Endothelial cell of umbilical vein (primary cell): ENCODE data around the gene STMND1. TPM values are rescaled to one million over a fixed set of nuclear protein-coding genes. Genes with fewer than 3 reads are reported as not detected.

ENCODE experiments used
- BruUV-seq: library from RNA; stranded (reverse); fragments of 400-500 nt; replicated peaks from 2 replicates; lab custom pipeline; 2021; lab: Mats Ljungman, UMichigan
- CTCF ChIA-PET: fragments of 300-600, 350-600 bp; sonication (Branson Sonifier 250); formaldehyde crosslinking; loops from one replicate; lab custom pipeline; 2021; ENCODE audit warnings: antibody characterized with exemption, inconsistent platforms; lab: Charles Lee
- POLR2A ChIA-PET: fragments of 300-600, 350-600 bp; sonication (Branson Sonifier 250); formaldehyde crosslinking; loops from one replicate; lab custom pipeline; 2021; ENCODE audit warnings: antibody characterized with exemption, inconsistent platforms; lab: Charles Lee
- DNase-seq: peaks from one replicate; pipeline ENCODE4 v3.0.0-alpha.2; 2011; ENCODE audit warnings: low read depth, low spot score
- FAIRE-seq: peaks from 2 replicates; lab custom pipeline; 2011; peaks lifted over from hg19 to GRCh38; lab: Jason Lieb, UNC
- H2AFZ ChIP-seq: 2 replicates; pipeline ENCODE4 v1.6.0; 2012; ENCODE audit warnings: low read depth, low read length, control low read depth, inconsistent platforms
- H3K27ac ChIP-seq: 2 replicates; pipeline ENCODE4 v1.5.1; 2011; ENCODE audit warnings: low read depth, mild to moderate bottlenecking, control low read depth, low read length, moderate library complexity; ENCODE audit not compliant: insufficient read depth
- H3K27me3 ChIP-seq, 2 experiments: 2 replicates each; pipeline versions ENCODE4 v1.6.0 to v1.6.1; 2011; ENCODE audit warnings: low read length in 2 of 2, mixed read lengths in 1 of 2; ENCODE audit not compliant: control insufficient read depth in 2 of 2, insufficient read depth in 2 of 2
- H3K36me3 ChIP-seq, 2 experiments: 2 replicates in 1 of 2; 3 replicates in 1 of 2; pipeline ENCODE4 v1.5.1; 2011; ENCODE audit warnings: low read length in 2 of 2, mild to moderate bottlenecking in 1 of 2, moderate library complexity in 1 of 2; ENCODE audit not compliant: control insufficient read depth in 2 of 2, insufficient read depth in 2 of 2; ENCODE audit errors: extremely low read depth in 1 of 2
- H3K4me1 ChIP-seq: 3 replicates; pipeline ENCODE4 v1.5.1; 2011; ENCODE audit warnings: mild to moderate bottlenecking, low read length; ENCODE audit not compliant: control insufficient read depth, insufficient read depth; ENCODE audit errors: extremely low read depth
- H3K4me2 ChIP-seq: 2 replicates; pipeline ENCODE4 v1.6.1; 2011; ENCODE audit warnings: low read length, control low read depth, mixed read lengths; ENCODE audit not compliant: insufficient read depth
- H3K4me3 ChIP-seq, 3 experiments: fragments of 200-600 bp in 1 of 3; sonication (generic), shearing (Covaris generic) in 1 of 3; replicated peaks in 1 of 3; 2 replicates each; pipeline ENCODE4 v1.5.1; 2011 to 2016; ENCODE audit warnings: control low read depth in 3 of 3, low read length in 3 of 3, mild to moderate bottlenecking in 2 of 3, inconsistent platforms in 1 of 3, low read depth in 1 of 3, moderate library complexity in 1 of 3; ENCODE audit not compliant: insufficient read depth in 1 of 3
- H3K79me2 ChIP-seq: 2 replicates; pipeline ENCODE4 v1.6.0; 2012; ENCODE audit warnings: low read length, inconsistent platforms; ENCODE audit not compliant: control insufficient read depth, insufficient read depth
- H3K9ac ChIP-seq: replicated peaks from 2 replicates; pipeline ENCODE3; 2011; ENCODE audit warnings: low read length, control low read depth; ENCODE audit not compliant: insufficient read depth; ENCODE audit errors: extremely low read depth
- H3K9me1 ChIP-seq: replicated peaks from 3 replicates; pipeline ENCODE4 v1.6.0; 2011; ENCODE audit warnings: mild to moderate bottlenecking, low read length; ENCODE audit not compliant: control insufficient read depth, insufficient read depth; ENCODE audit errors: extremely low read depth
- H3K9me3 ChIP-seq: replicated peaks from 2 replicates; pipeline ENCODE4 v1.5.1; 2012; ENCODE audit warnings: low read length, inconsistent platforms; ENCODE audit not compliant: control insufficient read depth, insufficient read depth
- H4K20me1 ChIP-seq: replicated peaks from 2 replicates; pipeline ENCODE3; 2011; ENCODE audit warnings: mild to moderate bottlenecking, low read length; ENCODE audit not compliant: control insufficient read depth, insufficient read depth; ENCODE audit errors: extremely low read depth
- CTCF ChIP-seq, 2 donors: IDR thresholded peaks; 1 replicate in 1 of 2; 2 replicates in 1 of 2; pipeline ENCODE4 v1.5.1; 2011; ENCODE audit warnings: low read length in 2 of 2, mild to moderate bottlenecking in 2 of 2, moderate library complexity in 2 of 2, control low read depth in 1 of 2, inconsistent platforms in 1 of 2, low read depth in 1 of 2; ENCODE audit not compliant: insufficient read depth in 1 of 2; ENCODE audit errors: extremely low read depth in 1 of 2
- FOS ChIP-seq: IDR thresholded peaks from 2 replicates; pipeline ENCODE4 v1.6.1; 2011; ENCODE audit warnings: mild to moderate bottlenecking, low read length, moderate library complexity, borderline replicate concordance; ENCODE audit not compliant: insufficient read depth
- GATA2 ChIP-seq: IDR thresholded peaks from 2 replicates; pipeline ENCODE4 v1.7.0; 2011; ENCODE audit warnings: low read depth, mild to moderate bottlenecking, moderate library complexity, mixed read lengths, low read length; ENCODE audit not compliant: insufficient read length, insufficient read depth
- JUN ChIP-seq: IDR thresholded peaks from 2 replicates; pipeline ENCODE4 v1.6.1; 2011; ENCODE audit warnings: borderline replicate concordance, low read depth; ENCODE audit not compliant: insufficient read length, insufficient read depth
- MYC ChIP-seq: IDR thresholded peaks from one replicate; pipeline ENCODE4 v1.6.1; 2011; ENCODE audit warnings: mild to moderate bottlenecking, low read depth, low read length
- POLR2A ChIP-seq: IDR thresholded peaks from 2 replicates; pipeline ENCODE4 v1.6.1; 2012; ENCODE audit warnings: low read depth, mild to moderate bottlenecking, control low read depth, low read length
- POLR2AphosphoS5 ChIP-seq: IDR thresholded peaks from 2 replicates; pipeline ENCODE4 v1.6.1; 2012; ENCODE audit warnings: low read depth, mild to moderate bottlenecking, control low read depth, low read length, moderate library complexity; ENCODE audit not compliant: insufficient read depth
- dilution Hi-C: fragments of 300-500 bp; cut with MboI; formaldehyde crosslinking; loops from one replicate; pipeline ENCODE4 v1.15.0; 2019; ENCODE audit warnings: low sequenced_read_pairs; ENCODE audit not compliant: extremely low pct_ligation_motif_present
- intact Hi-C: fragments of 100-400 bp; cut with micrococcal nuclease; formaldehyde crosslinking; loops from one replicate; pipeline ENCODE4 v1.10.0; 2022
- polyA plus RNA-seq, 4 experiments: library from polyadenylated mRNA; depleted of rRNA in 3 of 4; stranded (reverse) in 3 of 4; unstranded in 1 of 4; fragments of >200 nt; gene quantifications; 2 replicates each; pipeline versions ENCODE4 v1.2.1 to v1.2.3, GENCODE V29; 2011 to 2012; ENCODE audit warnings: missing spikeins in 1 of 4
- total RNA-seq: library from RNA; stranded (reverse); gene quantifications from 2 replicates; pipeline ENCODE4 v1.2.3, GENCODE V29; 2021

The STMND1 gene
- total and polyA plus RNA-seq, 2 donors (not counting 3 experiments of a cell fraction or from before 2014, with no cell fraction given), result not detected

- peak overlapping the region in 1 of 3 experiments; percentile 45 for H3K4me3 ChIP-seq
Measured at GRCh38 chr6:17102258-17102870, 514 bp downstream of the STMND1 start.

GRCh38 chr6:17103715-17104114, 1.9 kb downstream of the STMND1 start:
- no peaks in the 10 kb centered on the region for H3K79me2 ChIP-seq
- no peak overlapping the region for H3K4me2 ChIP-seq
- BruUV-seq, result no TSS peak
- H3K4me1 ChIP-seq, result peaks cover 5% of the 10 kb centered on the region
- TF ChIP-seq FOS (no peak), CTCF (IDR thresholded peaks at IDR 0.05; ENCODE audit: extremely low read depth in 1 of 2, insufficient read depth in 1 of 2, low read depth in 1 of 2, low read length in 2 of 2) (peak in 1 of 2 donors; percentile 7), JUN (no peak), POLR2AphosphoS5 (no peak), MYC (no peak), GATA2 (no peak), POLR2A (no peak)
- dilution Hi-C loops (no loop called here), intact Hi-C loops (no loop called here)
- H3K27ac ChIP-seq, result no peak overlapping the region
- no peaks in the 10 kb centered on the region for H4K20me1 ChIP-seq
- H3K4me3 ChIP-seq, result no peak overlapping the region
- no peak overlapping the region for H2AFZ ChIP-seq
- H3K9me3 ChIP-seq, result no peaks in the 10 kb centered on the region
- FAIRE-seq (no peak), DNase-seq (no peak)
- H3K9me1 ChIP-seq, result no peaks in the 10 kb centered on the region
- H3K27me3 ChIP-seq, result peaks cover 23 to 42% of the 10 kb centered on the region in 2 experiments
- no peaks in the 10 kb centered on the region for H3K36me3 ChIP-seq
- ChIA-PET POLR2A (no interaction called here), CTCF (interaction anchor here (1.1 kb wide), 1 partner anchor 10 kb away, joined by 3 read pairs; no protein-coding TSS in a partner anchor)
- no peak overlapping the region for H3K9ac ChIP-seq

More at GRCh38 chr6:17102258-17102870, 514 bp downstream of the STMND1 start:
- dilution Hi-C loops, result no loop called here
- Histone ChIP-seq H3K27ac (no peak overlapping the region), H3K9me3 (no peaks in the 10 kb centered on the region), H3K4me2 (peak overlapping the region; percentile 40), H4K20me1 (no peaks in the 10 kb centered on the region), H3K79me2 (no peaks in the 10 kb centered on the region), H2AFZ (peak overlapping the region; percentile 57), H3K9ac (no peak overlapping the region), H3K9me1 (no peaks in the 10 kb centered on the region), H3K4me1 (peaks cover 5% of the 10 kb centered on the region), H3K36me3 (no peaks in the 10 kb centered on the region), H3K27me3 (peaks cover 23 to 41% of the 10 kb centered on the region in 2 experiments)
- ChIA-PET CTCF (interaction anchor here (1.1 kb wide), 1 partner anchor 9 kb away, joined by 3 read pairs; no protein-coding TSS in a partner anchor), POLR2A (no interaction called here)
- intact Hi-C loops, result no loop called here
- no peak for FAIRE-seq
- TF ChIP-seq POLR2AphosphoS5 (no peak), FOS (no peak)
- BruUV-seq, result no TSS peak
- no peak for DNase-seq
